OCI-LY1 (cell line): ENCODE measurements around the gene NRCAM.

Source experiments
- H2AFZ ChIP-seq: fragments of 200-600 bp; sonication (generic), shearing (Covaris generic); 2 replicates; pipeline ENCODE4 v1.6.0; 2014; ENCODE audit warnings: antibody characterized with exemption, mild to moderate bottlenecking, low read length
- H3F3A ChIP-seq: fragments of 200-600 bp; sonication (generic), shearing (Covaris generic); 2 replicates; pipeline ENCODE4 v1.6.0; 2014; ENCODE audit warnings: mild to moderate bottlenecking, antibody characterized with exemption, low read length, moderate library complexity; ENCODE audit not compliant: insufficient read depth
- H3K27ac ChIP-seq: fragments of 200-600 bp; sonication (generic); 2 replicates; pipeline ENCODE4 v1.5.1; 2014; ENCODE audit warnings: low read length, mixed run types, mild to moderate bottlenecking, low read depth; ENCODE audit not compliant: poor library complexity, severe bottlenecking
- H3K27me3 ChIP-seq: fragments of 200-600 bp; sonication (generic); 2 replicates; pipeline ENCODE4 v1.6.0; 2014; ENCODE audit warnings: antibody characterized with exemption, mild to moderate bottlenecking, low read length, moderate library complexity; ENCODE audit not compliant: insufficient read depth
- H3K36me3 ChIP-seq: fragments of 200-600 bp; sonication (generic); 2 replicates; pipeline ENCODE4 v1.6.1; 2014; ENCODE audit warnings: mild to moderate bottlenecking, antibody characterized with exemption, low read length, moderate library complexity, mixed read lengths; ENCODE audit not compliant: insufficient read depth
- H3K4me1 ChIP-seq: fragments of 200-600 bp; sonication (generic); 2 replicates; pipeline ENCODE4 v1.5.1; 2014; ENCODE audit warnings: mild to moderate bottlenecking, low read length, moderate library complexity; ENCODE audit not compliant: insufficient read depth, severe bottlenecking
- H3K4me2 ChIP-seq: fragments of 200-600 bp; sonication (generic), shearing (Covaris generic); 2 replicates; pipeline ENCODE4 v1.6.1; 2014; ENCODE audit warnings: low read length
- H3K4me3 ChIP-seq: fragments of 200-600 bp; sonication (generic); 2 replicates; pipeline ENCODE4 v1.5.1; 2014; ENCODE audit warnings: low read length, low read depth, mild to moderate bottlenecking, mixed read lengths; ENCODE audit not compliant: poor library complexity, severe bottlenecking
- H3K79me2 ChIP-seq: fragments of 200-600 bp; shearing (Covaris generic); 2 replicates; pipeline ENCODE4 v1.6.1; 2016; ENCODE audit warnings: mixed run types, low read length, mixed read lengths; ENCODE audit not compliant: insufficient read depth
- H3K9ac ChIP-seq: fragments of 200-600 bp; sonication (generic), shearing (Covaris generic); 2 replicates; pipeline ENCODE4 v1.6.1; 2014; ENCODE audit warnings: mild to moderate bottlenecking, low read length, mixed read lengths
- H3K9me2 ChIP-seq: fragments of 200-600 bp; sonication (generic), shearing (Covaris generic); 2 replicates; pipeline ENCODE4 v1.6.1; 2014; ENCODE audit warnings: low read depth, mild to moderate bottlenecking, low read length, mixed read lengths
- H3K9me3 ChIP-seq: fragments of 200-600 bp; shearing (Covaris generic); 2 replicates; pipeline ENCODE4 v1.6.1; 2014; ENCODE audit warnings: low read length, mixed read lengths
- H4K20me1 ChIP-seq: fragments of 200-600 bp; sonication (generic), shearing (Covaris generic); 2 replicates; pipeline ENCODE4 v1.6.0; 2016; ENCODE audit warnings: mild to moderate bottlenecking, low read length; ENCODE audit not compliant: insufficient read depth
- CTCF ChIP-seq: fragments of 200-600 bp; sonication (generic), shearing (Covaris generic); IDR thresholded peaks from 2 replicates; pipeline ENCODE4 v1.5.1; 2017; ENCODE audit warnings: mild to moderate bottlenecking, antibody characterized with exemption, low read length, moderate library complexity, mixed read lengths
- EZH2 ChIP-seq: fragments of 200-600 bp; sonication (generic), shearing (Covaris generic); IDR thresholded peaks from 2 replicates; pipeline ENCODE4 v1.8.0; 2017; ENCODE audit warnings: borderline replicate concordance, mixed run types, mild to moderate bottlenecking, antibody characterized with exemption, low read length, moderate library complexity, mixed read lengths

Gene NRCAM

GRCh38 chr7:108384716-108385483, 71.3 kb downstream of the NRCAM start:
- Histone ChIP-seq H3K4me2 (no peak overlapping the region), H2AFZ (no peak overlapping the region), H3K9me2 (no peaks in the 10 kb centered on the region), H3K36me3 (no peaks in the 10 kb centered on the region), H3K79me2 (no peaks in the 10 kb centered on the region), H3F3A (no peaks in the 10 kb centered on the region), H3K9me3 (no peaks in the 10 kb centered on the region), H3K4me1 (no peaks in the 10 kb centered on the region), H3K27me3 (no peaks in the 10 kb centered on the region), H3K9ac (no peak overlapping the region), H4K20me1 (no peaks in the 10 kb centered on the region), H3K4me3 (no peak overlapping the region), H3K27ac (no peak overlapping the region)
- TF ChIP-seq CTCF, result peak; percentile 76
- TF ChIP-seq EZH2, result no peak

GRCh38 chr7:108382932-108383331, 73.3 kb downstream of the NRCAM start:
- no peaks in the 10 kb centered on the region for H3K79me2 ChIP-seq
- TF ChIP-seq CTCF, result no peak
- no peak for TF ChIP-seq EZH2
- no peak overlapping the region for H3K27ac ChIP-seq
- no peaks in the 10 kb centered on the region for H3K9me2 ChIP-seq
- H3K9me3 ChIP-seq, result no peaks in the 10 kb centered on the region
- no peak overlapping the region for H3K4me2 ChIP-seq
- no peaks in the 10 kb centered on the region for H3F3A ChIP-seq
- no peaks in the 10 kb centered on the region for H3K36me3 ChIP-seq
- no peak overlapping the region for H3K4me3 ChIP-seq
- H2AFZ ChIP-seq, result no peak overlapping the region
- no peaks in the 10 kb centered on the region for H3K4me1 ChIP-seq
- no peaks in the 10 kb centered on the region for H4K20me1 ChIP-seq
- H3K9ac ChIP-seq, result no peak overlapping the region
- H3K27me3 ChIP-seq, result no peaks in the 10 kb centered on the region

GRCh38 chr7:108380517-108380916, 75.7 kb downstream of the NRCAM start:
- Histone ChIP-seq H3K27me3 (no peaks in the 10 kb centered on the region), H3K9me2 (no peaks in the 10 kb centered on the region), H4K20me1 (no peaks in the 10 kb centered on the region), H3K4me2 (no peak overlapping the region), H3K9ac (no peak overlapping the region), H3K36me3 (no peaks in the 10 kb centered on the region), H3K9me3 (no peaks in the 10 kb centered on the region), H3K27ac (no peak overlapping the region), H3K4me3 (no peak overlapping the region), H2AFZ (no peak overlapping the region), H3F3A (no peaks in the 10 kb centered on the region), H3K79me2 (no peaks in the 10 kb centered on the region), H3K4me1 (no peaks in the 10 kb centered on the region)
- TF ChIP-seq EZH2 (no peak), CTCF (no peak)
